Fibroblast of gingiva (primary cell): ENCODE data around the gene PRDM11.

Source experiments
- DNase-seq: peaks from one replicate; pipeline ENCODE4 v3.0.0-alpha.2; 2011; ENCODE audit warnings: low read depth

The PRDM11 gene

GRCh38 chr11:45174963-45175362 lies 28.5 kb downstream of the PRDM11 start:
- DNase-seq, result no peak

DNA sequence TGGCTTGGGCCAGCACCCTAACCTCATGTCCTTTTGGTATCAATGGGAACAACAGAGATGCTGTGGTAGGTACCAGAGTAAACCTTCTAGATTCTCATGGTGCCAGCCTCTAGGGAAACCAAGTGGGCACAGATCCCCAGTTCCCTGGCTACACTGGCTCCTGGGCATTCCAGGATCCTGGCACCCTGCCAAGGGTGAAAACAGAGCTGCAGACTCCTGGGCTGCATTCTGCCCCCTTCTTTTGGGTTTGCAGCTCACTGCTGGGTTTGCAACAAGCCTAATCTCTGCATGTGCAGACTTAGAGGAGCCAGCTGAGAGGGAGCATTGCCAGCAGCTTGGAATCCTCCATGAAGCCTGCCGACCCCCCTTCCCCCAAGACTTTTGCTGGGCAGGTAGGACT lies 30.6 kb downstream of the PRDM11 start:
- no peak for DNase-seq

GRCh38 chr11:45178223-45178622 lies 31.8 kb downstream of the PRDM11 start:
- DNase-seq, result no peak

- DNase-seq, result no peak
These were observed 32.6 kb downstream of the PRDM11 start for GRCh38 chr11:45178890-45179671.

- no peak for DNase-seq
These were observed 33.3 kb downstream of the PRDM11 start for GRCh38 chr11:45179686-45180178.

DNA sequence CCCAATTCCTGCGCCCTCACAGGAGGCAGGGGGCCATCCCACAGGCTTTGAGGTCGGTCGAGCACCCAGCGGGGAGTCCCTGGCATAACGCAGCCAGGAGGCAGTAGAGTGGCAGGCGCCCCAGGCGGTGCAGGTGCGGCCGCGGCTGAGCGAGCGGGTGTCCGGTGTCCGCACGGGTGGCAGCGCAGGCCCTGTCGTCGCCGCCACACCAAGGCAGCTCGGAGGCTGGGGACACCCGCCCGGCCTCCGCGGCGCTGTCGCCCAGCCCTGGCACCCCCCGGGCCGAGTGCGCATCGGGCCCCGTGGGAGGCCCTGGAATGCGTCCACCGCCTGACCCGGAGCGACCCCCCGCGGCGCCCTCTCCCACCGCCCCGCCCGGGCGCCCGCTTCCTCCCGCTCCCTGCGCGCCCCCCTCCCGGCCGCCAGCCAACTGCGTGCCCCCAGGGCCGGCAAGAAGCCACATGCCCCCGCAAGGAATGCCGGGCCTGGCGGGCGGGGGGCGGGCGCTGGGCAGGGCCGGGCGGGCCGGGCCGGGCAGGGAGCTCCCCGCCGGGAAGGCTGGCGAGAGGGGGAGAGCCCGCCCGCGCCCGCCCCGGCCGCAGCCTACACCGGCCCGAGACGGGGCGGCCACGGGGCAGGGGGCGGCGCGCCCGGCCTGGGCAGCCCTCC lies 33.9 kb downstream of the PRDM11 start:
- DNase-seq, result no peak

GRCh38 chr11:45180848-45181192 lies 34.4 kb downstream of the PRDM11 start:
- DNase-seq, result peak; percentile 35

GRCh38 chr11:45181193-45181888 lies 34.9 kb downstream of the PRDM11 start:
- DNase-seq, result no peak

GRCh38 chr11:45181889-45182550 lies 35.6 kb downstream of the PRDM11 start:
- DNase-seq, result no peak

DNA sequence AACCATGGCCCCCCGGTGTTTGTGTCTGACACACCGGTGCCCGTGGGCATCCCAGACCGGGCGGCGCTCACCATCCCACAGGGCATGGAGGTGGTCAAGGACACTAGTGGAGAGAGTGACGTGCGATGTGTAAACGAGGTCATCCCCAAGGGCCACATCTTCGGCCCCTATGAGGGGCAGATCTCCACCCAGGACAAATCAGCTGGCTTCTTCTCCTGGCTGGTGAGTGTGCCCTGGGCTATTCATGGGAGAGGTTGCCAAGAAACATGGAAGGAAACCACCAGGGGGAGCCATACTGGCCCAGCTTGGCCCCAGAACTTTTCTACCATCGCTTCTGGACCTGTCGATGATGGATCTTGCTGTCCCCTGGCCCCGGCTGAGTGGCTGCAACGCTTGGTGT lies 36.5 kb downstream of the PRDM11 start:
- DNase-seq, result peak; percentile 14

- DNase-seq, result no peak
These were observed 38.2 kb downstream of the PRDM11 start for GRCh38 chr11:45184640-45185039.

- DNase-seq, result no peak
These were observed 38.8 kb downstream of the PRDM11 start for GRCh38 chr11:45185228-45185729.

DNA sequence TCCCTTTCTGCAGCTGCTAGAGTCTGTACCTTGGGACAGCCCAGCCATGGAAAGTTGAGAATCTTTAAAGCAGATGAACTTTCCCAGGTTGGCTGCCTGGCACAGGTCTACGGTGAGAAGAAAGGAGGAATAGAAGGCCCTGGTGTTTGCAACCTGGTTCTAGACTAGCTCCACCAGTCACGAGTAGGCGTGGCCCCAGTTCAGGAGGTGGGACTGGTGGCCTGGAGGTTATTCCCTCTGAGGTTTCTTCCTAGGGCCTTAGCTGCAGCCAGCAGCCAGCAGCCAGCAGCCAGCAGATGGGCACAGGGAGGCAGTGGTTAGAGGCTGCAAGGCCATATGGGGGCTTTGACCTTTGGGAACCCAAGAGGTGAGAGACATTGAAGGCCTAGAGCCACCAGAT lies 40.9 kb downstream of the PRDM11 start:
- no peak for DNase-seq

GRCh38 chr11:45188127-45188526 lies 41.7 kb downstream of the PRDM11 start:
- no peak for DNase-seq

- DNase-seq, result no peak
These were observed 42.8 kb downstream of the PRDM11 start for GRCh38 chr11:45189230-45189629.

GRCh38 chr11:45193695-45194094 lies 47.3 kb downstream of the PRDM11 start:
- DNase-seq, result no peak

DNA sequence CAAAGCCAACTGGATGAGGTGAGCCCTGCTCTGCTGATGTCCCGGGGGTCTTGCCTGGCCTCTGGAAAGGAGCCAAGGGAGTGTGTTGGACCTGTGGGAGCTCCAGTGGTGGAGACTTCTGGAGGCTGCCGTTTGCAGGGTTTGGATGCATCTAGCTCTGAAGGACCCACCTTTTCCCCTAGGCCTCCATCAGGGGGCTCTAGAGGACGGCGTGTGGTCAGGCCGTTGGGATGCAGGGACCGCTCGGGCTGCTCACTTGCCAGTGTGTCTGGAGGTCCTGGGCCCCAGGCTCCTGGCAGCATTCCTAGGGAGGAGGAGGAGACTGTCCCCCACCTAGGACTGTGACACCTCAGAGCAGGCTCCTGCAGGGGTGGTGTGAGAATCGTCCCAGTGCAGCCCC lies 58.3 kb downstream of the PRDM11 start:
- no peak for DNase-seq

GRCh38 chr11:45205978-45206377 lies 59.5 kb downstream of the PRDM11 start:
- DNase-seq, result no peak

DNA sequence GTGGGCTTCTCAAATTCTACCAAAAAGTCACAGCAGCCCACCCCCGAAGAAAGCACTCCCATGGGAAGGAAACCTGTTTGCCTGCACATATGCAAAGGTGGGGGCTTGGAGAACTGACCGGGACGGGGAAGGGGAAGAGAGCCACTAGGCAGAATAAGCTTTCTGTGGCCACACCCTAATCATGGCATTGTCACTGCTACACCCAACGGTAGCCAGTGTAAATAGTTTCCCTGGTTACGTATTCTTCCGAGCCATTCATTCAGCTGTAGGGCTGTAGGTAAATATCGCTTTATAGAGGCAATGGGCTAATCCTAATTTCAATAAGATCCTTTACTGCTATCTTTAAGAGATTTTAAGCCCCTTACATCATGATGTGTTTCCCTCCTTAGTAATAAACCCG lies 61.7 kb downstream of the PRDM11 start:
- no peak for DNase-seq

DNA sequence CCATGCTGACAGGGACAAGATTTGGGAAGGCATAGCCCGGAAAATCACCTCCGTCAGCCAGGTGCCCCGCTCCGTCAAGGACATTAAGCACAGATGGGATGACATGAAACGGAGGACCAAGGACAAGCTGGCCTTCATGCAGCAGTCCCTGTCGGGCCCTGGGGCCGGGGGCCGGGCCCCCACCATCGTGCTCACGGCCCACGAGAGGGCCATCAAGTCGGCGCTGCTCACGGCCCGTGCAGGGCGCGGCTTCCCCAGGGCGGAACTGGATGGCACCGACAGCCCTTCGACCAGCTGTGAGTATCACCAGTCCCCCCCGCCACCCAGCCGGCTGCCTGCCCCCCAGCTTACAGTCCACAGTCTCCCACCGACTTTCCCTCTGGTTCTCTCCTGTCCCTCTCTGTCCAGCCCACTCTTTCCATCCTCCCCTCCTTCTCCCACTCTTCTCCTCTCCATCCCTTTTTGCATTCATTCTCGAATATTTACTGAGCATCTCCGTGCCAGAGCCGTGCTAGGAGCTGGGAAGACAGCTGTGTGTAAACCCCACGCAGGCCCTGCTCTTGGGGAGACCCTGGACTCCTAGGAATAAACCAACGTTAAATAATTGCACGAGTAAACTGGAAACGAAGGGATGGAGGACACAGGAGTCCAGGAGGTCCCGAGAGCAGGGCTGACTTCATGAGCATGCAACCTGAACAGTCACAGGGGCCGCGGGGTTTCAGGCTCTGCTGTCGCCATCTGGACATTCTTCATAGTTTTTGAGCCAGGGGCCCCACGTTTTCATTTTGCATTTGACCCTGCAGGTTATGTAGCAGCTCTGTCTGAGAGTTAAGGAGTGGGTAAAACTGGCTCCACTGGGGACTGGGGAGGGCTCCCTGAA lies 62.8 kb downstream of the PRDM11 start:
- DNase-seq, result no peak
